OCI-LY3 (cell line): ENCODE data around the gene ARL14EP.

Experiments used
- H2AFZ ChIP-seq: fragments of 200-600, 300-600 bp; shearing (Covaris generic); 2 replicates; pipeline ENCODE4 v1.6.0; 2014; ENCODE audit warnings: antibody characterized with exemption, low read depth, low read length
- H3K27ac ChIP-seq: fragments of 200-600, 300-600 bp; sonication (generic); 2 replicates; pipeline ENCODE4 v1.5.1; 2014; ENCODE audit warnings: mild to moderate bottlenecking, low read length, moderate library complexity, mixed read lengths
- H3K27me3 ChIP-seq: fragments of 200-600, 300-600 bp; sonication (generic); 2 replicates; pipeline ENCODE4 v1.6.1; 2014; ENCODE audit warnings: low read depth, low read length, mixed read lengths
- H3K36me3 ChIP-seq: fragments of 200-600, 300-600 bp; sonication (generic); replicated peaks from 2 replicates; pipeline ENCODE3; 2014; ENCODE audit warnings: low read depth, low read length, mixed read lengths
- H3K4me1 ChIP-seq: fragments of 300-600, 200-600 bp; sonication (generic); 2 replicates; pipeline ENCODE4 v1.6.1; 2014; ENCODE audit warnings: low read length, mixed read lengths
- H3K4me2 ChIP-seq: fragments of 200-600, 300-600 bp; sonication (generic); 2 replicates; pipeline ENCODE4 v1.6.1; 2014; ENCODE audit warnings: low read length, mixed read lengths
- H3K4me3 ChIP-seq: fragments of 300-600, 200-600 bp; sonication (generic); 2 replicates; pipeline ENCODE4 v1.5.1; 2014; ENCODE audit warnings: antibody characterized with exemption, mild to moderate bottlenecking, low read length, moderate library complexity
- H3K79me2 ChIP-seq: fragments of 300-600, 200-600 bp; shearing (Covaris generic); 2 replicates; pipeline ENCODE4 v1.6.1; 2014; ENCODE audit warnings: mild to moderate bottlenecking, low read length, mixed read lengths
- H3K9ac ChIP-seq: fragments of 300-600, 200-600 bp; shearing (Covaris generic); 2 replicates; pipeline ENCODE4 v1.6.0; 2014; ENCODE audit warnings: mild to moderate bottlenecking, low read length, moderate library complexity
- H3K9me3 ChIP-seq: fragments of 200-600, 300-600 bp; shearing (Covaris generic); 2 replicates; pipeline ENCODE4 v1.6.1; 2014; ENCODE audit warnings: low read length, mixed read lengths; ENCODE audit not compliant: insufficient read depth
- H4K20me1 ChIP-seq: fragments of 200-600, 300-600 bp; sonication (generic); 2 replicates; pipeline ENCODE4 v1.6.1; 2016; ENCODE audit warnings: low read length, mixed read lengths; ENCODE audit not compliant: insufficient read depth
- CTCF ChIP-seq: fragments of 200-600, 300-600 bp; sonication (generic); IDR thresholded peaks from 2 replicates; pipeline ENCODE4 v1.5.1; 2014; ENCODE audit warnings: antibody characterized with exemption, low read length, low read depth
- EZH2phosphoT487 ChIP-seq: fragments of 200-600 bp; shearing (Covaris generic); IDR thresholded peaks from 2 replicates; pipeline ENCODE4 v1.6.1; 2018; ENCODE audit warnings: antibody characterized with exemption, mixed run types, low read depth

Gene ARL14EP

GRCh38 chr11:30282289-30282631, 40.6 kb upstream of the ARL14EP start:
- no peaks in the 10 kb centered on the region for H4K20me1 ChIP-seq
- H3K27ac ChIP-seq: no peak overlapping the region
- no peaks in the 10 kb centered on the region for H3K4me1 ChIP-seq
- no peaks in the 10 kb centered on the region for H3K9me3 ChIP-seq
- no peak overlapping the region for H3K9ac ChIP-seq
- no peak overlapping the region for H3K4me2 ChIP-seq
- H3K79me2 ChIP-seq: no peaks in the 10 kb centered on the region
- no peak overlapping the region for H3K4me3 ChIP-seq
- no peak overlapping the region for H2AFZ ChIP-seq
- no peaks in the 10 kb centered on the region for H3K27me3 ChIP-seq
- no peaks in the 10 kb centered on the region for H3K36me3 ChIP-seq
- TF ChIP-seq EZH2phosphoT487: no peak
- no peak for TF ChIP-seq CTCF

- Histone ChIP-seq H3K4me2 (no peak overlapping the region), H3K27me3 (no peaks in the 10 kb centered on the region), H3K27ac (no peak overlapping the region), H3K4me3 (no peak overlapping the region), H3K9me3 (no peaks in the 10 kb centered on the region), H4K20me1 (no peaks in the 10 kb centered on the region), H3K9ac (no peak overlapping the region), H3K36me3 (no peaks in the 10 kb centered on the region), H2AFZ (no peak overlapping the region), H3K4me1 (no peaks in the 10 kb centered on the region), H3K79me2 (no peaks in the 10 kb centered on the region)
- TF ChIP-seq EZH2phosphoT487: no peak
- no peak for TF ChIP-seq CTCF
Measured at GRCh38 chr11:30284836-30285235, 38.1 kb upstream of the ARL14EP start.

- Histone ChIP-seq H3K9ac (no peak overlapping the region), H3K27me3 (no peaks in the 10 kb centered on the region), H4K20me1 (no peaks in the 10 kb centered on the region), H3K36me3 (no peaks in the 10 kb centered on the region), H3K4me3 (no peak overlapping the region), H3K27ac (no peak overlapping the region), H2AFZ (no peak overlapping the region), H3K9me3 (no peaks in the 10 kb centered on the region), H3K79me2 (no peaks in the 10 kb centered on the region), H3K4me2 (no peak overlapping the region), H3K4me1 (no peaks in the 10 kb centered on the region)
- no peak for TF ChIP-seq CTCF
- TF ChIP-seq EZH2phosphoT487: no peak
Measured at GRCh38 chr11:30285416-30286121, 37.3 kb upstream of the ARL14EP start.

- no peaks in the 10 kb centered on the region for H3K9me3 ChIP-seq
- H4K20me1 ChIP-seq: no peaks in the 10 kb centered on the region
- H3K4me3 ChIP-seq: no peak overlapping the region
- H3K27me3 ChIP-seq: no peaks in the 10 kb centered on the region
- H3K9ac ChIP-seq: no peak overlapping the region
- H3K27ac ChIP-seq: no peak overlapping the region
- no peaks in the 10 kb centered on the region for H3K36me3 ChIP-seq
- no peaks in the 10 kb centered on the region for H3K79me2 ChIP-seq
- H3K4me2 ChIP-seq: no peak overlapping the region
- TF ChIP-seq CTCF: no peak
- no peak for TF ChIP-seq EZH2phosphoT487
- no peaks in the 10 kb centered on the region for H3K4me1 ChIP-seq
- H2AFZ ChIP-seq: no peak overlapping the region
Measured at GRCh38 chr11:30291331-30291730, 31.6 kb upstream of the ARL14EP start.
